ENCODE data around the gene PRKG1. TPM values are rescaled to one million over a fixed set of nuclear protein-coding genes. Genes with fewer than 3 reads are reported as not detected.

Gene PRKG1
- total RNA-seq, 1 donor from 2014 or later = 4.6 TPM

DNA sequence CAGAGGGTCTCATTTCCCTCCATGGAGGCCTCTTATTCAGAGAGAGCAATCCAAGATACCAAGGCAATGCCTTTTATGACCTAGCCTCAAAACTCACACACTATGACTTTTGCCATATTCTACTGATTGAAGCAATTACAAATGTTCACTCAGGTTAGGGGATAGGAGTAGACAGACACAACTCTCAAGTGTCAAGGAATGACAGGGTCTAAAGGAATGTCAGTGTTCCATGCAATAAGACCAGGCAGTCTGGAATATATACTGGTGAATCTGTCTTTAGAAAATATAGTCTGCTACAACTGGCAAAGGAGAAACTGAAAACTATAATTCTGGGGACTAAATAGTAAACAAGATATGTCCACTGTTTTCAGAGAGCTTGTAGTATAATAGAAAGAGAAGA lies 283.9 kb downstream of the PRKG1 start:
- no peak overlapping the region for H3K4me3 Mint-ChIP-seq (ENCODE audit: low read depth)
- no peak overlapping the region for H3K27ac Mint-ChIP-seq
- no peaks in the 10 kb centered on the region for H3K27me3 Mint-ChIP-seq
- no peaks in the 10 kb centered on the region for H3K9me3 Mint-ChIP-seq (ENCODE audit: low read depth)
- TF ChIP-seq CTCF (IDR thresholded peaks at IDR 0.05; ENCODE audit: unreplicated experiment) = no peak
- no peaks in the 10 kb centered on the region for H3K4me1 Mint-ChIP-seq (ENCODE audit: low read depth)
- no peak for DNase-seq (ENCODE audit: low spot score, unreplicated experiment)
- H3K36me3 Mint-ChIP-seq (ENCODE audit: insufficient read depth) = no peaks in the 10 kb centered on the region

DNA sequence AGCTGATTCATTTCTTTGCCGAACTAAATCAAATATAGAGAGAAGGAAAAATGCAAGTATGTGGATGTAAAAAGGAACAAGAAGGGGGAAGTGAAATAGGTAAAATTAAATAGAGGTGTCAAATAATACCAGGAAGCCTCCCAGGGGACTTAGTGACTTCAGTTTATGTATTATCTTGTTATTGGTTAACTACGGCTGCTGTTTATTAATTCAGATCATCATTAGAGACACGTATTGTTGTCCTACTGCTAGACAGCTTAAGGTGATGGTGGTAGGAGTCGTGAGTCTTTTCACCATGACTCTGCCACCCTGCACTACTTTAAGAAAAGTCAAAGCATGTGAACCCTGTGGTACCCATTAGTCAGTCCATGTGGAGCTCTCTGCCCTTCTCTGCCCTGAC lies 289.1 kb downstream of the PRKG1 start:
- H3K4me1 Mint-ChIP-seq (ENCODE audit: low read depth) = peaks cover 1% of the 10 kb centered on the region
- H3K27me3 Mint-ChIP-seq = no peaks in the 10 kb centered on the region
- no peak for DNase-seq (ENCODE audit: low spot score, unreplicated experiment)
- no peaks in the 10 kb centered on the region for H3K9me3 Mint-ChIP-seq (ENCODE audit: low read depth)
- H3K4me3 Mint-ChIP-seq (ENCODE audit: low read depth) = no peak overlapping the region
- TF ChIP-seq CTCF (IDR thresholded peaks at IDR 0.05; ENCODE audit: unreplicated experiment) = no peak
- H3K27ac Mint-ChIP-seq = no peak overlapping the region
- H3K36me3 Mint-ChIP-seq (ENCODE audit: insufficient read depth) = no peaks in the 10 kb centered on the region

- H3K4me1 Mint-ChIP-seq (ENCODE audit: low read depth) = peaks cover 1% of the 10 kb centered on the region
- H3K27me3 Mint-ChIP-seq = no peaks in the 10 kb centered on the region
Measured at GRCh38 chr10:51364674-51365073, 290.4 kb downstream of the PRKG1 start.

GRCh38 chr10:51366044-51366443 lies 291.8 kb downstream of the PRKG1 start:
- Mint-ChIP-seq H3K9me3 (ENCODE audit: low read depth) (no peaks in the 10 kb centered on the region), H3K4me1 (ENCODE audit: low read depth) (peaks cover 1% of the 10 kb centered on the region), H3K27me3 (no peaks in the 10 kb centered on the region), H3K36me3 (ENCODE audit: insufficient read depth) (no peaks in the 10 kb centered on the region), H3K4me3 (ENCODE audit: low read depth) (no peak overlapping the region), H3K27ac (no peak overlapping the region)
- no peak for TF ChIP-seq CTCF (IDR thresholded peaks at IDR 0.05; ENCODE audit: unreplicated experiment)
- no peak for DNase-seq (ENCODE audit: low spot score, unreplicated experiment)

More at GRCh38 chr10:51364674-51365073, 290.4 kb downstream of the PRKG1 start:
- H3K4me3 Mint-ChIP-seq (ENCODE audit: low read depth) = no peak overlapping the region
- no peaks in the 10 kb centered on the region for H3K9me3 Mint-ChIP-seq (ENCODE audit: low read depth)
- TF ChIP-seq CTCF (IDR thresholded peaks at IDR 0.05; ENCODE audit: unreplicated experiment) = no peak
- no peak for DNase-seq (ENCODE audit: low spot score, unreplicated experiment)
- no peak overlapping the region for H3K27ac Mint-ChIP-seq
- H3K36me3 Mint-ChIP-seq (ENCODE audit: insufficient read depth) = no peaks in the 10 kb centered on the region

GRCh38 chr10:51367127-51367526 lies 292.8 kb downstream of the PRKG1 start:
- no peaks in the 10 kb centered on the region for H3K27me3 Mint-ChIP-seq
- H3K27ac Mint-ChIP-seq = no peak overlapping the region
- peaks cover 1% of the 10 kb centered on the region for H3K4me1 Mint-ChIP-seq (ENCODE audit: low read depth)
- H3K9me3 Mint-ChIP-seq (ENCODE audit: low read depth) = no peaks in the 10 kb centered on the region
- no peak overlapping the region for H3K4me3 Mint-ChIP-seq (ENCODE audit: low read depth)
- DNase-seq (ENCODE audit: low spot score, unreplicated experiment) = no peak
- TF ChIP-seq CTCF (IDR thresholded peaks at IDR 0.05; ENCODE audit: unreplicated experiment) = no peak
- no peaks in the 10 kb centered on the region for H3K36me3 Mint-ChIP-seq (ENCODE audit: insufficient read depth)

All from progenitor cell of endocrine pancreas (in vitro differentiated cells).